Tibial nerve (tissue), 4 donors: ENCODE data around the gene PPFIBP2.

Experiments
- CTCF ChIP-seq, 5 experiments: fragments of 200-600 bp in 3 of 5; fragments of 450-650 bp in 2 of 5; sonication (generic) in 3 of 5; IDR thresholded peaks; one replicate each; pipeline ENCODE4 v1.5.1; 2016 to 2019; ENCODE audit warnings: antibody characterized with exemption in 5 of 5, mild to moderate bottlenecking in 3 of 5, moderate library complexity in 2 of 5
- EP300 ChIP-seq, 2 donors: sonication (generic); formaldehyde crosslinking; IDR thresholded peaks; one replicate each; pipeline ENCODE4 v1.6.1; 2017; ENCODE audit warnings: antibody characterized with exemption in 2 of 2, mild to moderate bottlenecking in 1 of 2

GRCh38 chr11:7572001-7572712, 58.4 kb downstream of the PPFIBP2 start:
- TF ChIP-seq CTCF (IDR thresholded peaks at IDR 0.05) (peak in 1 of 5 experiments; percentile 13), EP300 (IDR thresholded peaks at IDR 0.05) (no peak)
